ENCODE data around the gene BEST4.

BEST4 gene

GRCh38 chr1:44807364-44808062 lies 19.5 kb upstream of the BEST4 start:
- WGBS, 2 experiments: 53 to 57% methylated on average over 16 of the region's 16 CpGs
- H3K27ac ChIP-seq (ENCODE audit: insufficient read depth, low read depth, low read length, poor library complexity, severe bottlenecking): peak overlapping the region; percentile 99
- peaks cover 14% of the 10 kb centered on the region for H3K36me3 ChIP-seq (ENCODE audit: control insufficient read depth, insufficient read depth, low read length)
- H3K4me1 ChIP-seq (ENCODE audit: control insufficient read depth, insufficient read depth, low read length): peaks cover 47% of the 10 kb centered on the region
- peak overlapping the region; percentile 7 for H3K4me3 ChIP-seq (ENCODE audit: insufficient read depth, low read depth, low read length)
- no peaks in the 10 kb centered on the region for H3K9me3 ChIP-seq (ENCODE audit: control insufficient read depth, low read length)
- no peaks in the 10 kb centered on the region for H3K27me3 ChIP-seq (ENCODE audit: control insufficient read depth, insufficient read depth, low read length, poor library complexity, severe bottlenecking)

DNA sequence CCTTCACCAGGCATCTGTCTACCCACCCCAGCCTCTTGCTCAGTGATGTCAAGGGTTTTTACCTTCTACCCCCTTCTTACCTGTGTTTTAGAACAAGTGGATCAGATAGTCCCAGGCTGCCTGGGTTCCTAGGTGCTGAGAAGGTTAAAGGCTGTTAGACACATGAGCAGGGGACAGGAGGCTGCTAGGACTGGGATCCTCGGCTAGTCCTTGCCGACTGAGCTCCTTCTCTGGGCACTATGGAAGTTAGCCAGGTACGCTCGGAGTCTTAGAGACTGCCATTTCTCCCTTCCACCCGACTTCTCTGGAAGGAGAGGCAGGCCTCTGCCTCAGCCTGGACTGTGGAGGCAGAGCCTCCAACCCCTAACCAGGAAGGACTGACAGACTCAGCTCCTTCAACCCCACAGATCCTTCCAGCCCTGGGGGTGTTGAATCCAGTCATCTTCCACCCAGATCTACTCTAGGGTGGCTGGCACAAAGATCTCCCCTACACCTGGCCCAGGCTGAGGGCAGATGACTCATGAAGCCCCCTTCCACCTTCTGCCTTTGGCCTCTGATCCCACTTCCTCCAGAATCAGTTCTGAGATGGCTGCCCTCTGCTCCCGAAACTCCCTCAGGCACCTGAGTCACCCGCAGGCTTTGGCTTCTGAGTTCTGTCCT lies 18.9 kb upstream of the BEST4 start, which contains the start of gene DYNLT4:
TSS of gene DYNLT4 (minus strand) at position 648 of the 660 bp plus-strand sequence. CDS start 683 bp downstream, outside the sequence.
- WGBS, 2 experiments: 82 to 86% methylated on average over 7 of the region's 7 CpGs
- H3K27ac ChIP-seq (ENCODE audit: insufficient read depth, low read depth, low read length, poor library complexity, severe bottlenecking): peak within 1 kb of the TSS; percentile 99
- H3K27me3 ChIP-seq (ENCODE audit: control insufficient read depth, insufficient read depth, low read length, poor library complexity, severe bottlenecking): no peaks in the 10 kb centered on the region
- H3K4me3 ChIP-seq (ENCODE audit: insufficient read depth, low read depth, low read length): peak within 1 kb of the TSS; percentile 11
- no peaks in the 10 kb centered on the region for H3K9me3 ChIP-seq (ENCODE audit: control insufficient read depth, low read length)
- H3K36me3 ChIP-seq (ENCODE audit: control insufficient read depth, insufficient read depth, low read length): peaks cover 14% of the 10 kb centered on the region
- peaks cover 54% of the 10 kb centered on the region for H3K4me1 ChIP-seq (ENCODE audit: control insufficient read depth, insufficient read depth, low read length)

DNA sequence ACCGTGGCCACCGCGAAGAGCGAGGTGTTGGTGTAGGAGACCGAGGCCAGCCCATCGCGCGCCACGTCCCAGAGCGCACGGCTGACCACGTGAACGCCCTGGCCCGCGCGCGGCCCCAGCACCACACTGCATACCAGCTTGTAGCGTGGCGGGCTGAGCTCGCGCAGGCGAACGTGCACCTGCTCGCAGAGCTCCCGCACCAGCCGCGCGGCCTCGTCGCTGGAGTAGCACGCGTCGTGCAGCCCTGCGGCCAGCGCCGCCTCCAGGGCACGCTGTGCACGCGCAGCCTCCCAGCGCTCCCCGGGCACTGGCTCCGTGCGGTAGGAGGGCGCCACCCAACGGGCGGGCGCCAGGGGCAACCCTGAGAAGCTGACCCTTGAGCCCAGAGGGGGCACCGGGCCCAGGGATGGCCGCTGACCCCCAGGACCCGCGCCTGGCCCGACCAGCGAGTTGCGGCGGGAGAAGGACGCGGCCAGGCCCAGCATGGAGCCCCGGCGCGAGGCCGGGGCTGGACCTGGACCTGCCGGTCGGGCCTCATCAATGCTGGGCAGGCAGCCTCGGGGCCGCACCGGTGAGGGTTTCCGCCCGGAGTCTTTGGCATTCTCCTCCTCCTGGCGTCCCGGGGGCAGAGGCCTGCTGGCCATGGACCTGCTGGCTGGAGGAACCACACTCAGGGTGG lies 18.2 kb upstream of the BEST4 start:
- Histone ChIP-seq H3K27ac (ENCODE audit: insufficient read depth, low read depth, low read length, poor library complexity, severe bottlenecking) (no peak overlapping the region), H3K4me3 (ENCODE audit: insufficient read depth, low read depth, low read length) (no peak overlapping the region), H3K36me3 (ENCODE audit: control insufficient read depth, insufficient read depth, low read length) (peaks cover 14% of the 10 kb centered on the region), H3K9me3 (ENCODE audit: control insufficient read depth, low read length) (no peaks in the 10 kb centered on the region), H3K27me3 (ENCODE audit: control insufficient read depth, insufficient read depth, low read length, poor library complexity, severe bottlenecking) (peaks cover under 1% of the 10 kb centered on the region), H3K4me1 (ENCODE audit: control insufficient read depth, insufficient read depth, low read length) (peaks cover 59% of the 10 kb centered on the region)
- 96 to 97% methylated on average over 70 of the region's 70 CpGs for WGBS, 2 experiments

DNA sequence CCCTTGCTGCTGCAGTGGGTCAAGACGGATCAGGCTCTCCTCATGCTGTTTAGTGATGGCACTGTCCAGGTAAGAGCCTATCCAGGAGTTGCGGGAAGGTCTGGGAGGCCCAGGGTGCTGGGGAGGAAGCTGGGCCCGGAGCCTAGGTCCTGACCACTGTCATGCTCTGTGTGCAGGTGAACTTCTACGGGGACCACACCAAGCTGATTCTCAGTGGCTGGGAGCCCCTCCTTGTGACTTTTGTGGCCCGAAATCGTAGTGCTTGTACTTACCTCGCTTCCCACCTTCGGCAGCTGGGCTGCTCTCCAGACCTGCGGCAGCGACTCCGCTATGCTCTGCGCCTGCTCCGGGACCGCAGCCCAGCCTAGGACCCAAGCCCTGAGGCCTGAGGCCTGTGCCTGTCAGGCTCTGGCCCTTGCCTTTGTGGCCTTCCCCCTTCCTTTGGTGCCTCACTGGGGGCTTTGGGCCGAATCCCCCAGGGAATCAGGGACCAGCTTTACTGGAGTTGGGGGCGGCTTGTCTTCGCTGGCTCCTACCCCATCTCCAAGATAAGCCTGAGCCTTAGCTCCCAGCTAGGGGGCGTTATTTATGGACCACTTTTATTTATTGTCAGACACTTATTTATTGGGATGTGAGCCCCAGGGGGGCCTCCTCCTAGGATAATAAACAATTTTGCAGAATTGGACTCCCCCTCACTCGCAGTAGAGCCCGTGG lies 17.5 kb upstream of the BEST4 start:
- Histone ChIP-seq H3K36me3 (ENCODE audit: control insufficient read depth, insufficient read depth, low read length) (peaks cover 14% of the 10 kb centered on the region), H3K4me3 (ENCODE audit: insufficient read depth, low read depth, low read length) (no peak overlapping the region), H3K27me3 (ENCODE audit: control insufficient read depth, insufficient read depth, low read length, poor library complexity, severe bottlenecking) (peaks cover 8% of the 10 kb centered on the region), H3K27ac (ENCODE audit: insufficient read depth, low read depth, low read length, poor library complexity, severe bottlenecking) (no peak overlapping the region), H3K9me3 (ENCODE audit: control insufficient read depth, low read length) (no peaks in the 10 kb centered on the region), H3K4me1 (ENCODE audit: control insufficient read depth, insufficient read depth, low read length) (peaks cover 59% of the 10 kb centered on the region)
- 95% methylated on average over 20 of the region's 20 CpGs for WGBS, 2 experiments

DNA sequence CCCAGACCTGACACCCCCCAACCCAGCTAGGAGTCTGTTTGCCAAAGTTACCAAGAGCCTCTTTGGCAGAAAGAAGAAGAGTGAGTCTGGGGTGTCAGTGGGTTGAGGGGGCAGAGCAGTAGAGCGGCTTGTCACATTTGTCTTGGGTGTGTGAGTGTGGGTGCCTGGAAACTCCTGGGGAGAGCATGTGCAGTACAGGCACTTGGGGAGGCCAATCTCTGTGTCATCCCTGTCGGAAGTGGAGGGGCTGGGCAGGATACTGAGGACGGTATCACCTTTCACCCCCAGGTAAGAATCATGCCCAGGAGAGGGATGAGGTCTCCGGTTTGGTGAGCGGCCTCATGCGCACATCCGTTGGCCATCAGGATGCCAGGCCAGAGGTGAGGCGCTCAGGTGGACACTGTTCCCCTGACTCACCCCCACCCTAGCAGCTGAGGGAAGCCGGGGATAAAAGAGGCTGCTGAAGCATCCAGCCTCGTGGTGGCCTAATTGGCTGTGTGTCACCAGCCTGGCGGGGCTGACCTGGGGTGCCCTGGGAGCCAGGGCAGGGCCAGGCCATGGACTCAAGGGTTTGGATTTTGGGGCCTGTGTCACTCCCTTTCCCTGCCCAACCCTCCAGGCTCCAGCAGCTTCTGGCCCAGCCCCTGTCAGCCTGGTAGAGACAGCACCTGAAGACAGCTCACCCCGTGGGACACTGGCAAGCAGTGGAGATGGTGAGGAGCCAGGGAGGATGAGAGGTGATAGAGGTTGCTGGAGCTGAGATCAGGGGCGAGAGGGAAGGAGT lies 15.5 kb upstream of the BEST4 start:
- H3K27me3 ChIP-seq (ENCODE audit: control insufficient read depth, insufficient read depth, low read length, poor library complexity, severe bottlenecking): peaks cover 10% of the 10 kb centered on the region
- H3K4me1 ChIP-seq (ENCODE audit: control insufficient read depth, insufficient read depth, low read length): peaks cover 44% of the 10 kb centered on the region
- H3K4me3 ChIP-seq (ENCODE audit: insufficient read depth, low read depth, low read length): no peak overlapping the region
- WGBS, 2 experiments: 94 to 95% methylated on average over 13 of the region's 13 CpGs
- H3K9me3 ChIP-seq (ENCODE audit: control insufficient read depth, low read length): no peaks in the 10 kb centered on the region
- no peak overlapping the region for H3K27ac ChIP-seq (ENCODE audit: insufficient read depth, low read depth, low read length, poor library complexity, severe bottlenecking)
- peaks cover 14% of the 10 kb centered on the region for H3K36me3 ChIP-seq (ENCODE audit: control insufficient read depth, insufficient read depth, low read length)

DNA sequence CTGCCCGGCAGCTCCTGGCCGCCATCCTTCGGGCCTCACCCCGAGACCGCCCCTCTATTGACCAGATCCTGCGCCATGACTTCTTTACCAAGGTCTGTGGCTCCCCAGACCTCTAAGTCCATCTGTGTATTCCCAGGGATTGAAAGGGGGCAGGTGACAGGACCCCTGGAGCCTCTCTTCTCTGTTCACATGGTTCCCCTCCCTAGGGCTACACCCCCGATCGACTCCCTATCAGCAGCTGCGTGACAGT lies 15.0 kb upstream of the BEST4 start:
- peaks cover 39% of the 10 kb centered on the region for H3K4me1 ChIP-seq (ENCODE audit: control insufficient read depth, insufficient read depth, low read length)
- H3K36me3 ChIP-seq (ENCODE audit: control insufficient read depth, insufficient read depth, low read length): peaks cover 14% of the 10 kb centered on the region
- no peak overlapping the region for H3K27ac ChIP-seq (ENCODE audit: insufficient read depth, low read depth, low read length, poor library complexity, severe bottlenecking)
- H3K27me3 ChIP-seq (ENCODE audit: control insufficient read depth, insufficient read depth, low read length, poor library complexity, severe bottlenecking): peaks cover 10% of the 10 kb centered on the region
- no peaks in the 10 kb centered on the region for H3K9me3 ChIP-seq (ENCODE audit: control insufficient read depth, low read length)
- no peak overlapping the region for H3K4me3 ChIP-seq (ENCODE audit: insufficient read depth, low read depth, low read length)
- 92% methylated on average over 9 of the region's 9 CpGs for WGBS, 2 experiments

DNA sequence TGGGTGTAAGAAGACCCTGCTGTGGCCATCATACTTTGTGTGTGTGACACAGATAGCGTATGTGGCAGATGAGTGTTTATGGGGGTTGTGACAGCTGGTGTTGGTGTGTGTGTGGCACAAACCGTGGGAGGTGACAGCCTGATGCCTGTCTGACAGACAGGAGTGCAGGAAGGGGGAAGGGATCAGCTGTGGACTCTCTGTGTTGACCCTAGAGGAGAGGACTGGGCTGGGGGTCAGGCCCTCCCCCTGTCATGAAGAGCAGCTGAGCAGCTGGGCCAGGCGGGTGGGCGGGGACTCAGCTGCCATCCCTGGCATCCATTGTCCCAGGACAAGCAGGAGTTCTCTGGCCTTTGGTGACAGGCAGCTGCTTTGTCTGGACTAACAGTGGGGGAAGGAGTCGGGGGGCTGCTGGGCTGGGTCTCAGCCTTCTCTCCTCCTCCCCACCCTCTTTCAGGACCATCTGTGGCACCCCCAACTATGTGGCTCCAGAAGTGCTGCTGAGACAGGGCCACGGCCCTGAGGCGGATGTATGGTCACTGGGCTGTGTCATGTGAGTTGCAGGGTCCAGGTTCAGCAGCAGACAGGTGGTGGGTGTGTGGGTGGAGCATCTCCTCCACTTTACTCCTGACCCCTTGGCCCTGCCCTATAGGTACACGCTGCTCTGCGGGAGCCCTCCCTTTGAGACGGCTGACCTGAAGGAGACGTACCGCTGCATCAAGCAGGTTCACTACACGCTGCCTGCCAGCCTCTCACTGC lies 14.5 kb upstream of the BEST4 start:
- Histone ChIP-seq H3K27ac (ENCODE audit: insufficient read depth, low read depth, low read length, poor library complexity, severe bottlenecking) (peak overlapping the region; percentile 54), H3K4me3 (ENCODE audit: insufficient read depth, low read depth, low read length) (peak overlapping the region; percentile 18), H3K4me1 (ENCODE audit: control insufficient read depth, insufficient read depth, low read length) (peaks cover 34% of the 10 kb centered on the region), H3K9me3 (ENCODE audit: control insufficient read depth, low read length) (no peaks in the 10 kb centered on the region), H3K36me3 (ENCODE audit: control insufficient read depth, insufficient read depth, low read length) (peaks cover 14% of the 10 kb centered on the region), H3K27me3 (ENCODE audit: control insufficient read depth, insufficient read depth, low read length, poor library complexity, severe bottlenecking) (peaks cover 10% of the 10 kb centered on the region)
- WGBS, 2 experiments: 45 to 54% methylated on average over 13 of the region's 13 CpGs

GRCh38 chr1:44801491-44802305 lies 13.7 kb upstream of the BEST4 start:
- peaks cover 14% of the 10 kb centered on the region for H3K36me3 ChIP-seq (ENCODE audit: control insufficient read depth, insufficient read depth, low read length)
- peak overlapping the region; percentile 54 for H3K27ac ChIP-seq (ENCODE audit: insufficient read depth, low read depth, low read length, poor library complexity, severe bottlenecking)

More at GRCh38 chr1:44801491-44802305, 13.7 kb upstream of the BEST4 start:
- peaks cover 10% of the 10 kb centered on the region for H3K27me3 ChIP-seq (ENCODE audit: control insufficient read depth, insufficient read depth, low read length, poor library complexity, severe bottlenecking)
- H3K4me3 ChIP-seq (ENCODE audit: insufficient read depth, low read depth, low read length): peak overlapping the region; percentile 18
- 80 to 82% methylated on average over 13 of the region's 13 CpGs for WGBS, 2 experiments
- H3K4me1 ChIP-seq (ENCODE audit: control insufficient read depth, insufficient read depth, low read length): peaks cover 26% of the 10 kb centered on the region
- no peaks in the 10 kb centered on the region for H3K9me3 ChIP-seq (ENCODE audit: control insufficient read depth, low read length)
